Mesendoderm (in vitro differentiated cells): ENCODE results near the gene VSTM2L.

Experiments
- DNase-seq: peaks from one replicate; pipeline ENCODE4 v3.0.0; 2013
- H2AK5ac ChIP-seq: 2 replicates; pipeline ENCODE4 v1.6.1; 2013; ENCODE audit warnings: low read length, inconsistent platforms
- H2BK120ac ChIP-seq: 2 replicates; pipeline ENCODE4 v1.6.1; 2013; ENCODE audit warnings: low read depth, mild to moderate bottlenecking, low read length, moderate library complexity, mixed read lengths
- H2BK15ac ChIP-seq: replicated peaks from 2 replicates; pipeline ENCODE4 v1.6.1; 2013; ENCODE audit warnings: low read depth, mild to moderate bottlenecking, moderate library complexity
- H2BK5ac ChIP-seq: 2 replicates; pipeline ENCODE4 v1.6.1; 2013; ENCODE audit warnings: low read length, inconsistent platforms
- H3K18ac ChIP-seq: 2 replicates; pipeline ENCODE4 v1.6.1; 2013; ENCODE audit warnings: mild to moderate bottlenecking, low read length, mixed read lengths
- H3K23ac ChIP-seq: one replicate; pipeline ENCODE4 v1.6.1; 2013; ENCODE audit warnings: low read length
- H3K27ac ChIP-seq: 2 replicates; pipeline ENCODE4 v1.5.1; 2013; ENCODE audit warnings: low read depth, mild to moderate bottlenecking, inconsistent platforms, low read length, moderate library complexity
- H3K27me3 ChIP-seq: 2 replicates; pipeline ENCODE4 v1.6.1; 2013; ENCODE audit warnings: low read length, control low read depth, mild to moderate bottlenecking, inconsistent platforms; ENCODE audit not compliant: insufficient read depth, poor library complexity
- H3K36me3 ChIP-seq: 2 replicates; pipeline ENCODE4 v1.6.1; 2013; ENCODE audit warnings: low read length, inconsistent platforms; ENCODE audit not compliant: control insufficient read depth, insufficient read depth
- H3K4ac ChIP-seq: one replicate; pipeline ENCODE4 v1.6.1; 2013; ENCODE audit warnings: low read depth, mild to moderate bottlenecking, low read length, moderate library complexity
- H3K4me1 ChIP-seq: 2 replicates; pipeline ENCODE4 v1.6.1; 2013; ENCODE audit warnings: low read depth, low read length, inconsistent platforms; ENCODE audit not compliant: control insufficient read depth
- H3K4me2 ChIP-seq: 2 replicates; pipeline ENCODE4 v1.6.1; 2013; ENCODE audit warnings: low read length
- H3K4me3 ChIP-seq: 2 replicates; pipeline ENCODE4 v1.5.1; 2013; ENCODE audit warnings: mild to moderate bottlenecking, low read length
- H3K56ac ChIP-seq: one replicate; pipeline ENCODE4 v1.6.1; 2013; ENCODE audit warnings: low read length
- H3K79me1 ChIP-seq: 2 replicates; pipeline ENCODE4 v1.6.1; 2013; ENCODE audit warnings: low read length, inconsistent platforms
- H3K79me2 ChIP-seq: 2 replicates; pipeline ENCODE4 v1.6.1; 2013; ENCODE audit warnings: mild to moderate bottlenecking, low read length; ENCODE audit not compliant: control insufficient read depth, insufficient read depth
- H3K9ac ChIP-seq: 2 replicates; pipeline ENCODE4 v1.6.1; 2013; ENCODE audit warnings: low read length, inconsistent platforms
- H4K5ac ChIP-seq: one replicate; pipeline ENCODE4 v1.6.1; 2013; ENCODE audit warnings: low read length
- H4K8ac ChIP-seq: one replicate; pipeline ENCODE4 v1.6.1; 2013; ENCODE audit warnings: low read depth, mild to moderate bottlenecking, control low read depth, low read length, moderate library complexity
- WGBS: extraction: QIAGEN DNeasy Blood & Tissue Kit; methylation state at CpG from one replicate; pipeline ENCODE4 v1.1.7; 2013; ENCODE audit warnings: low lambda C conversion rate, missing lambda C conversion rate; ENCODE audit not compliant: insufficient coverage; ENCODE audit errors: extremely low coverage; 5-methylcytosine and 5-hydroxymethylcytosine counted together

The VSTM2L gene

DNA sequence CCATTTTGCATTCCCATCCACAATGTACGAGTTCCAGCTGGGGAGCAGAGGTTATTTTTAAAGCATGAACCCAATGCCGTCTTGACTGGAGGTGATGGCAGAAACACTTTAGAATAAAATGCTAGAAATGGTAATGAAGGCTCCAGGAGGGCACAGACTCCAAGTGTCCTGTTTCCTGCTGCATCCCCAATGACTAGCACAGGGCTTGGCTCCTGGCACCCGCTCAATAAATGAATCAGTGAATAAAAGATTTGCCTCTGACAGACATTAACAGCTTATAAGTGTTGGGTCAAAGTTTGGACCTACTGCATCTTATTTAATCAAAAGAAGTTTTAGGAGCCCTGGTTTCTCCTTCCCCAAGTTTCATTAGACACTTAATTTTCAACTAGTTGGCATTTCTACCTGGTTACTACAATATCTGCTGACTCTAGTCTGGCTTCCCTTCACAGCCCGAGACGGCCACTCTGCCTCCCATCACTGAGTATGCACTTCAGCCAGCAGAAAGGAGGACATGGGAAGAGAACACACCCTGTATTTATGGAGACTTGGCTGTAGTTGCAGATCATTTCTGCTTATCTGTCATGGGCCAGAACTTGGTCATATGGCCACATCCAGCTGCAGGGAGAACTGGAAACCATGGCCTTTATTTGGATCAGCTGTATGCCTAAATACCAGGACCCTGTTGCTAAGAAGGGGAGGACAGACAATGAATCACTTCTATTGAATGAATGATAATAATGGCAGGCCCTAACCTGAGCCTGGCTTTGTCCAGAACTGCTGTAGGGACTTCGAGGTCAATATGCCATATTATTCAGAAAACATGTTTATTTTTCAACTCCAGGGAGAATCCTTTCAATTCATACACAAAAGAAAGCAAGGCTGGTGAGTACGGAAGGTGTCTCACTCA, 67.3 kb downstream of the VSTM2L start:
- Histone ChIP-seq H3K56ac (no peak overlapping the region), H3K79me1 (no peaks in the 10 kb centered on the region), H2AK5ac (no peak overlapping the region), H3K4me2 (no peak overlapping the region), H3K4me1 (peaks cover 2% of the 10 kb centered on the region), H3K4me3 (no peak overlapping the region), H2BK5ac (no peak overlapping the region), H3K9ac (no peak overlapping the region), H3K27me3 (no peaks in the 10 kb centered on the region), H3K27ac (no peak overlapping the region), H2BK15ac (no peak overlapping the region), H3K79me2 (no peaks in the 10 kb centered on the region), H3K36me3 (no peaks in the 10 kb centered on the region), H3K4ac (no peak overlapping the region), H3K23ac (no peak overlapping the region), H4K8ac (no peak overlapping the region), H2BK120ac (no peak overlapping the region), H4K5ac (no peak overlapping the region), H3K18ac (no peak overlapping the region)
- no CpG with 5 or more reads among the region's 7 CpGs for WGBS
- no peak for DNase-seq

DNA sequence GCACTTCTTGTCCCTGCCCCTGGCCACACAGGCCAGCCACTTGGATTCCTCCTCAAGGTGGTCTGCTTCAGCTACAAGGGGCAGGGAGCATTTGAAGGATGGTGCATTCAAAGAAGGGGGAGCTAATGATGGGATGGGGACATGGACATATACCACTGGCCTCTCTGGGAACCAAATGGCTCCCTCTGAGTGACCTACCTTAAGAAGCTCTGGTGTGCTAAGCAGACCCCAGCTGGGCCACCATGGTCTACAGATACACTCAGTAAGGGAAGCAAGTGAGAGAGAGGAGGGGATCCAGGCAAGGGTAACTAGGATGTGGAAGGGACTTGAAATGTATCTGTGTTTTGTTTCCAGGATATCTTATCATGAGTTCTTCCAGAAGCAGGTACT, 67.9 kb downstream of the VSTM2L start:
- Histone ChIP-seq H2BK5ac (no peak overlapping the region), H3K4me3 (peak overlapping the region; percentile 19)

DNA sequence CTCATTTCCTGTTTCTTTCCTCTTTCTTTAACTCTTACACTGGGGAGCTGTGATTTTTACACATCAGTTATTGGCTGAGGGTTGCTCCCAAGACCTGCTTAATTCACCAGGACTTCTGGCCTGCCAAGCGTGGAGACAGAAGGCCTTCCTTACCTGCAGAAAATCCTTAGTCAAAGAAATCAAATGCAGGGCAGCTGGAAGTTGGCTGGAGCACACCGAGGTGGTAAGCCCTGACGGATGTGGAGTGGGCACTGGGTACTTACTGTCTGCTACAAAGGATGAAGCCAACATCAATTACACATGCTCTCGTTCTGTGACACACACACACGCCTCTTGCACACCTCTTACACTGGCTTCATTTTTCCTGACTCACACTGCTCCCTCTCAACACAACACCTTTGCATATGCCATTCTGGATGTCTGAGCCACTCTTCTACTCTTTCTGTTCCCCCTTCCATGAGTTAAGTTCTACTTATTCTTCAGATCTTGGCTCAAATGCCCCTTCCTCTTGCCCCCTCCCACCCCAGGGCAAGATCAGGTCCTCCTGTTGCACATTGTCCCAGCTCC, 68.7 kb downstream of the VSTM2L start:
- Histone ChIP-seq H3K79me2 (no peaks in the 10 kb centered on the region), H3K79me1 (no peaks in the 10 kb centered on the region), H3K4me3 (no peak overlapping the region), H2BK5ac (no peak overlapping the region), H4K5ac (no peak overlapping the region), H3K9ac (no peak overlapping the region), H3K56ac (no peak overlapping the region), H4K8ac (no peak overlapping the region), H3K4ac (no peak overlapping the region), H3K36me3 (no peaks in the 10 kb centered on the region), H3K4me1 (peaks cover 2% of the 10 kb centered on the region), H2BK15ac (no peak overlapping the region), H2BK120ac (no peak overlapping the region), H3K4me2 (no peak overlapping the region), H3K27me3 (no peaks in the 10 kb centered on the region), H3K27ac (no peak overlapping the region), H2AK5ac (no peak overlapping the region), H3K23ac (no peak overlapping the region), H3K18ac (no peak overlapping the region)
- no peak for DNase-seq
- WGBS, result no CpG with 5 or more reads among the region's 5 CpGs

More for the DNA sequence above, 67.9 kb downstream of the VSTM2L start:
- Histone ChIP-seq H2BK120ac (no peak overlapping the region), H3K56ac (no peak overlapping the region), H3K23ac (no peak overlapping the region), H3K4me2 (no peak overlapping the region), H3K36me3 (no peaks in the 10 kb centered on the region), H3K27ac (no peak overlapping the region), H4K8ac (no peak overlapping the region), H3K18ac (no peak overlapping the region), H4K5ac (no peak overlapping the region), H2BK15ac (no peak overlapping the region), H3K4ac (no peak overlapping the region), H3K27me3 (no peaks in the 10 kb centered on the region), H3K9ac (no peak overlapping the region), H3K79me1 (no peaks in the 10 kb centered on the region), H3K4me1 (peaks cover 2% of the 10 kb centered on the region), H3K79me2 (no peaks in the 10 kb centered on the region), H2AK5ac (no peak overlapping the region)
- no peak for DNase-seq

GRCh38 chr20:37972256-37973058, 69.5 kb downstream of the VSTM2L start:
- Histone ChIP-seq H2BK5ac (no peak overlapping the region), H2BK120ac (no peak overlapping the region), H3K4me3 (no peak overlapping the region), H3K9ac (no peak overlapping the region), H3K56ac (no peak overlapping the region), H2BK15ac (no peak overlapping the region), H2AK5ac (no peak overlapping the region), H3K18ac (no peak overlapping the region), H3K27ac (no peak overlapping the region), H3K23ac (no peak overlapping the region), H3K4me2 (no peak overlapping the region), H3K27me3 (no peaks in the 10 kb centered on the region), H4K8ac (no peak overlapping the region), H3K4ac (no peak overlapping the region), H3K79me1 (no peaks in the 10 kb centered on the region), H4K5ac (no peak overlapping the region), H3K36me3 (no peaks in the 10 kb centered on the region), H3K79me2 (no peaks in the 10 kb centered on the region), H3K4me1 (peaks cover 2% of the 10 kb centered on the region)
- no CpG with 5 or more reads among the region's 7 CpGs for WGBS
- no peak for DNase-seq

DNA sequence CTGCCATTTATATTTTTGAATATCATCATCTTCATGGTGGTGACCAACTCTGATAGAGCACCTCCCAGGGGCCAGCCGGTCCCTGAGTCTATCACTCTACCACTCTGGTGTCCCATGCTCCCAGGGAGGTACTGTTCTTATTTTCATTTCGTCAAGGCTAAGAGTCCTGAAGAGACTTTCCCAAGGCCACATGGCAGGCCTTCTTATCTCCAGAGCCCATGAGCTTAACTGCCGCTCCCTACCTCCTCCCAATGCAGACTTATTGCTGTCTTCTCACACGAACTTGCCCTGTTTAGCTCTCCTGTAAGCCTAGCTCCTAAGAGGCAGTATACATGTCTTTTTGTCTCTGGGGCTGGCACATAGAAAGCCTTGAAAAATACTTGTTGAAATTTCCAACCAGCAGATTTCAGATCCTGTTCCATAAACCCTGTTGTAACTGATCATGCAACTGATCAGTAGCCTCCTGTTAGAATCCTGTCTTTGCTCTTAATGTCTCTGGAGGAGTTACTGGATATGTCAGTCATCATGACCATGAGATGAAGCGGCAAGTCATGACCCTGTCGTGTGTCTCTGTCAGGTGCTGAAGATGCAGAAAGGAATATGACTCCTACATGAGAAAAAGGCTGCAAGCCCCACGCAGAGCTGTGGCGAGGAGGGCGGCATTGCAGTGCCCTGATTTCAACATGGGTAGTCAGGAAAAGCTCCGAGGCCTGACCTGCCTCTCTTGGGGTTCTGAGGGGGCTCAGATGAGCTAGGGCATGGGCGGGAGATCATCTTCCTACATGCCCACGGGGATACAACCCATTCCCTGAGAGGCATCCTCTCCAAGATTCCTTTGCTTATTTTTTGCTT, 70.4 kb downstream of the VSTM2L start:
- H3K4ac ChIP-seq, result no peak overlapping the region
- H3K4me3 ChIP-seq, result no peak overlapping the region
- no peak overlapping the region for H3K9ac ChIP-seq
- H3K18ac ChIP-seq, result no peak overlapping the region
- H3K23ac ChIP-seq, result no peak overlapping the region
- H2BK5ac ChIP-seq, result no peak overlapping the region
- H3K4me2 ChIP-seq, result no peak overlapping the region
- H2BK120ac ChIP-seq, result no peak overlapping the region
- no peak overlapping the region for H2BK15ac ChIP-seq
- no peaks in the 10 kb centered on the region for H3K79me2 ChIP-seq
- no peaks in the 10 kb centered on the region for H3K79me1 ChIP-seq
- no peak overlapping the region for H4K8ac ChIP-seq
- H3K36me3 ChIP-seq, result no peaks in the 10 kb centered on the region
- no peak overlapping the region for H3K56ac ChIP-seq
- H4K5ac ChIP-seq, result no peak overlapping the region
- H3K4me1 ChIP-seq, result peaks cover 2% of the 10 kb centered on the region
- H3K27me3 ChIP-seq, result no peaks in the 10 kb centered on the region
- H2AK5ac ChIP-seq, result no peak overlapping the region
- H3K27ac ChIP-seq, result no peak overlapping the region
- WGBS, result no CpG with 5 or more reads among the region's 12 CpGs
- DNase-seq, result no peak
